ENCODE results near the gene KIRREL3.
A peak's percentile ranks its signal among the peaks of the same experiment; 100 is the strongest.

The KIRREL3 gene

DNA sequence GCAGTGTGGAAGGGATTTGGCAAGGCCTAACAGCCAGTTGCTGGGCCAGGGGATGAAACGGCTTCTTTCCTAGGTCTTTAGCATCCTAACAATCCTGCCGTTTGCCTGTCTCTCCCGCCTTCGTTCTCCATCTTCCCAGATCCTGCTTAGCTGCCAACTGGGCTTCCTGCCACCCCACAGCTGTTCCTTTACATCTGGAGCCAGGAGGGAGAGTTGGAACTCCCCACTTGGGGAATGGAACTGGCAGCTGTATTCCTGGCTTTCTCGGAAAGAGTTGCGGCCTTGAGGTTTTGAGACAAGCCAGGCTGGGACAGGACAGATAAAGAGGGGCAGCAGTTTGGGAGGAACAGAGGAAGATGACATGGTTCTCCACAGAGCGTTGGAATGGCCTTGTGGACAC is 585.4 kb downstream of the KIRREL3 start:
- Histone ChIP-seq H3K36me3 (ENCODE audit: control insufficient read depth in 2 of 2, insufficient read depth in 2 of 2, low read length in 2 of 2) (peaks cover 13 to 41% of the 10 kb centered on the region in 2 donors), H3K4me1 (ENCODE audit: control insufficient read depth in 2 of 2, insufficient read depth in 2 of 2, low read length in 2 of 2) (peaks cover 28 to 59% of the 10 kb centered on the region in 2 donors), H3K9ac (ENCODE audit: low read depth in 1 of 2, low read length in 2 of 2) (no peak overlapping the region), H3K9me3 (ENCODE audit: control insufficient read depth in 2 of 2, low read length in 2 of 2) (no peaks in the 10 kb centered on the region), H3K27me3 (ENCODE audit: control insufficient read depth in 2 of 2, insufficient read depth in 2 of 2, low read length in 2 of 2) (no peaks in the 10 kb centered on the region), H3K4me3 (ENCODE audit: low read length in 2 of 2) (no peak overlapping the region), H3K27ac (ENCODE audit: low read depth in 2 of 2, low read length in 2 of 2) (peak overlapping the region; percentile 86 to 87)

DNA sequence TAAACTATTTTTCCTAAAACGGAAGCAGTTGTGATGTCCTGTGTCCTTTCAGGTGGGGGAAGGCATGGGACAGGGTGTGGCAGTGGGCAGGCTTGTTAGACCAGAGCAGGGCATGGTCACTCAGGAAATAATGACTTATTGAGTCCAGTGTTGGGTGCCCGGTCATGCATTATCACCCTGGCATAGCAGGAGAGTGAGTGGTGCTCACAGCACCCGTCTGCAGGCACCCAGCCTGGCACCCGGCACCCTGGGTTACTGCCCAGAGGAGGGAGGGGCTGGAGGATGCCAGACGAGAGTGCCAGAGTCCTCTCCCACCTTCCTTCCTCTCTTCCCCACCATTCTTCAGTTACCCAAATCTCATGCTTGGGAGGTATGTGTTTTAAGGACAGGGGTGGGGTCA is 586.0 kb downstream of the KIRREL3 start:
- Histone ChIP-seq H3K9me3 (ENCODE audit: control insufficient read depth in 2 of 2, low read length in 2 of 2) (no peaks in the 10 kb centered on the region), H3K4me1 (ENCODE audit: control insufficient read depth in 2 of 2, insufficient read depth in 2 of 2, low read length in 2 of 2) (peaks cover 25 to 56% of the 10 kb centered on the region in 2 donors), H3K36me3 (ENCODE audit: control insufficient read depth in 2 of 2, insufficient read depth in 2 of 2, low read length in 2 of 2) (peaks cover 13 to 45% of the 10 kb centered on the region in 2 donors), H3K4me3 (ENCODE audit: low read length in 2 of 2) (no peak overlapping the region), H3K27ac (ENCODE audit: low read depth in 2 of 2, low read length in 2 of 2) (peak overlapping the region; percentile 86 to 87), H3K27me3 (ENCODE audit: control insufficient read depth in 2 of 2, insufficient read depth in 2 of 2, low read length in 2 of 2) (no peaks in the 10 kb centered on the region), H3K9ac (ENCODE audit: low read depth in 1 of 2, low read length in 2 of 2) (peak overlapping the region in 1 of 2 donors; percentile 18)

DNA sequence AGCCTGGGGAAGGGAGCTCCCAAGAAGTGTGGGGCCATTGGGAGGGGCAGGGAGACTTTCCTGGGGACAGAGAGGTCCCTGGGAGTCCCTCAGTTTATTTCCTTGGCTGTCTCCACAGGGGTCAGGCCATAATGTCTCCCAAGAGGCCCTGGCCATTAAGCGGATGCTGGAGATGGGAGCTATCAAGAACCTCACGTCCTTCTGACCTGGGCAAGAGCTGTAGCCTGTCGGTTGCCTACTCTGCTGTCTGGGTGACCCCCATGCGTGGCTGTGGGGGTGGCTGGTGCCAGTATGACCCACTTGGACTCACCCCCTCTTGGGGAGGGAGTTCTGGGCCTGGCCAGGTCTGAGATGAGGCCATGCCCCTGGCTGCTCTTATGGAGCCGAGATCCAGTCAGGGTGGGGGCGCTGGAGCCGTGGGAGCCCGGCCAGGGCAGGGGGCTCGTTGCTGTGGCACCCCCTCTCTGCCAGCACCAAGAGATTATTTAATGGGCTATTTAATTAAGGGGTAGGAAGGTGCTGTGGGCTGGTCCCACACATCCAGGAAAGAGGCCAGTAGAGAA is 586.6 kb downstream of the KIRREL3 start:
- Histone ChIP-seq H3K4me3 (ENCODE audit: low read length in 2 of 2) (no peak overlapping the region), H3K9me3 (ENCODE audit: control insufficient read depth in 2 of 2, low read length in 2 of 2) (no peaks in the 10 kb centered on the region), H3K27ac (ENCODE audit: low read depth in 2 of 2, low read length in 2 of 2) (peak overlapping the region; percentile 86 to 87), H3K9ac (ENCODE audit: low read depth in 1 of 2, low read length in 2 of 2) (peak overlapping the region in 1 of 2 donors; percentile 18), H3K4me1 (ENCODE audit: control insufficient read depth in 2 of 2, insufficient read depth in 2 of 2, low read length in 2 of 2) (peaks cover 25 to 61% of the 10 kb centered on the region in 2 donors), H3K36me3 (ENCODE audit: control insufficient read depth in 2 of 2, insufficient read depth in 2 of 2, low read length in 2 of 2) (peaks cover 13 to 51% of the 10 kb centered on the region in 2 donors), H3K27me3 (ENCODE audit: control insufficient read depth in 2 of 2, insufficient read depth in 2 of 2, low read length in 2 of 2) (no peaks in the 10 kb centered on the region)

DNA sequence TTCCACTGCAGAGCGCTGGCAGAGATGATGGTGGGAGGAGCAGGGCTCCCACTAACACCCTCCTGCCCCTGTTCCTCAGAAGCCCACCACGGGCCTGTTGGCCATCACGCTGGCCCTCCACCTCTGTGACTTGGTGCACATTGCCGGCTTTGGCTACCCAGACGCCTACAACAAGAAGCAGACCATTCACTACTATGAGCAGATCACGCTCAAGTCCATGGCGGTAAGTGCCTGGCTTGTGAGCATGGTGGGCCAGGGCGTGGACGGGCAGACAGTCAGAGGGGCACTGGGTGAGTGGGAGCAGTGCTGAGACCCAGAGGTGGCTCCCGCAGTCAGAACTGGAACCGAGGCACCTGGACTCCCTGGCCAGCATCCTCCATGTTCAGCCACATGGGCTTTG is 587.1 kb downstream of the KIRREL3 start:
- peaks cover 25 to 66% of the 10 kb centered on the region in 2 donors for H3K4me1 ChIP-seq (ENCODE audit: control insufficient read depth in 2 of 2, insufficient read depth in 2 of 2, low read length in 2 of 2)

DNA sequence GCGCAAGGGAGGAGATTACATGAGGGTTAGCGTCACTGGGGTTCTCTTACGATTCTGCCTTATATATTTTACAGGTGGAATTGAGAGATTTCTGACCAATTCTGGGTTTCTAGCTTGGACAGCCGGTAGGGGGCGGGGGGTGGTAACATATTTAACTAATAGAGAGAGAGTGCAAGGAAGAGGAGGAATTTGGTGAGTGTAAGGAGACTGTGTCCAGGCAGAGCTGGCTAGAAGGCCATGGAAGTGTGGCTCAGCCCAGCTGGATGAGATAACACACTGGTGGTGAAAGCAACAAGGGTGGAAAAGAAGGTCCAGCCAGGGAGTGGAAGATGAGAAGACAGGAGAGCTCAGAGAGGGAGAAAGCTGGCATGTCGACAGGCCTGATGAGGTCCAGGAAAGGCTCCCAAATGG is 588.6 kb downstream of the KIRREL3 start:
- Histone ChIP-seq H3K9me3 (ENCODE audit: control insufficient read depth in 2 of 2, low read length in 2 of 2) (no peaks in the 10 kb centered on the region), H3K9ac (ENCODE audit: low read depth in 1 of 2, low read length in 2 of 2) (no peak overlapping the region), H3K27ac (ENCODE audit: low read depth in 2 of 2, low read length in 2 of 2) (peak overlapping the region in 1 of 2 donors; percentile 94), H3K27me3 (ENCODE audit: control insufficient read depth in 2 of 2, insufficient read depth in 2 of 2, low read length in 2 of 2) (no peaks in the 10 kb centered on the region), H3K4me1 (ENCODE audit: control insufficient read depth in 2 of 2, insufficient read depth in 2 of 2, low read length in 2 of 2) (peaks cover 22 to 74% of the 10 kb centered on the region in 2 donors), H3K4me3 (ENCODE audit: low read length in 2 of 2) (no peak overlapping the region), H3K36me3 (ENCODE audit: control insufficient read depth in 2 of 2, insufficient read depth in 2 of 2, low read length in 2 of 2) (peaks cover 28 to 69% of the 10 kb centered on the region in 2 donors)

More for the DNA sequence above, 587.1 kb downstream of the KIRREL3 start:
- H3K36me3 ChIP-seq (ENCODE audit: control insufficient read depth in 2 of 2, insufficient read depth in 2 of 2, low read length in 2 of 2): peaks cover 16 to 56% of the 10 kb centered on the region in 2 donors
- no peaks in the 10 kb centered on the region for H3K27me3 ChIP-seq (ENCODE audit: control insufficient read depth in 2 of 2, insufficient read depth in 2 of 2, low read length in 2 of 2)
- H3K4me3 ChIP-seq (ENCODE audit: low read length in 2 of 2): no peak overlapping the region
- H3K9ac ChIP-seq (ENCODE audit: low read depth in 1 of 2, low read length in 2 of 2): no peak overlapping the region
- H3K27ac ChIP-seq (ENCODE audit: low read depth in 2 of 2, low read length in 2 of 2): peak overlapping the region in 1 of 2 donors; percentile 87
- no peaks in the 10 kb centered on the region for H3K9me3 ChIP-seq (ENCODE audit: control insufficient read depth in 2 of 2, low read length in 2 of 2)

DNA sequence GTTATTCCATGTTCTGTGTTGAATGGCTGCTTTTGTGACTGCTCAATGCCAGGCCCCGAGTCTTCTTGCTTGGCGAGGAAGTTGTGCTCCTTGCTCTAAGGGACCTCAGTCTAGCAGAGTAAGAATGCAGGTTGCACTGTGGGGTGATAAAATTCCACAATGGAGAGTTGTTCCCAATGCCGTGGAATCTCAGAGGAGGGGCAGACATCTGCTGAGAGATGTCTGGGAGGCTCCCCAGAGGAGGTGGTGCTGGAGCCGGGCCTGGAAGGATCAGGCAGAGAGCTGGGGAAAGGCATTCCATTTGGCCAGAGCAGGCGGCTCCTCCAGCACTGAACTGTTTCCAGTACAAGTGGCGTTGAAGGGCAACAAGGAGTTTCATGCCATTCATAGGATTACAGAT is 589.9 kb downstream of the KIRREL3 start:
- H3K9ac ChIP-seq (ENCODE audit: low read depth in 1 of 2, low read length in 2 of 2): peak overlapping the region in 1 of 2 donors; percentile 89
- H3K27ac ChIP-seq (ENCODE audit: low read depth in 2 of 2, low read length in 2 of 2): peak overlapping the region in 1 of 2 donors; percentile 94
- H3K36me3 ChIP-seq (ENCODE audit: control insufficient read depth in 2 of 2, insufficient read depth in 2 of 2, low read length in 2 of 2): peaks cover 29 to 69% of the 10 kb centered on the region in 2 donors
- H3K27me3 ChIP-seq (ENCODE audit: control insufficient read depth in 2 of 2, insufficient read depth in 2 of 2, low read length in 2 of 2): no peaks in the 10 kb centered on the region
- peaks cover 9 to 65% of the 10 kb centered on the region in 2 donors for H3K4me1 ChIP-seq (ENCODE audit: control insufficient read depth in 2 of 2, insufficient read depth in 2 of 2, low read length in 2 of 2)
- no peaks in the 10 kb centered on the region for H3K9me3 ChIP-seq (ENCODE audit: control insufficient read depth in 2 of 2, low read length in 2 of 2)
- H3K4me3 ChIP-seq (ENCODE audit: low read length in 2 of 2): peak overlapping the region; percentile 3 to 63

DNA sequence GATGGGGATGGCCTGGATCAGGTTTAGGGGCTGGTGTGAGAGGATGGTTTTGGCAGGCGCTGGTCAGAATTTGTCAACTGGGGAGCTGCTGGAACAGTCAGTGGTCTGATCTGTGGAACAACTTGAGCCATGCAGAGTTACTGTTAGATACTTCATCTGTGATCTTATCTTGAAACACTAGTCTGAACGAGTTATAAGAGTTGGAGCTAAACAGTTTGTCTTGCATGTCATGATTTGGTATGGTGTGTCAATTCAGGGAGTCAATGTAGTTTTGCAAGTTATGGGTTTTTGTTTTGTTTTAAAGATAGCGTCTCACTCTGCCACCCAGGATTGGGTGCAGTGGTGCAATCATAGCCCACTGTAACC is 591.0 kb downstream of the KIRREL3 start:
- Histone ChIP-seq H3K27me3 (ENCODE audit: control insufficient read depth in 2 of 2, insufficient read depth in 2 of 2, low read length in 2 of 2) (no peaks in the 10 kb centered on the region), H3K36me3 (ENCODE audit: control insufficient read depth in 2 of 2, insufficient read depth in 2 of 2, low read length in 2 of 2) (peaks cover 29 to 60% of the 10 kb centered on the region in 2 donors), H3K9ac (ENCODE audit: low read depth in 1 of 2, low read length in 2 of 2) (peak overlapping the region in 1 of 2 donors; percentile 89), H3K27ac (ENCODE audit: low read depth in 2 of 2, low read length in 2 of 2) (peak overlapping the region in 1 of 2 donors; percentile 94), H3K9me3 (ENCODE audit: control insufficient read depth in 2 of 2, low read length in 2 of 2) (no peaks in the 10 kb centered on the region), H3K4me1 (ENCODE audit: control insufficient read depth in 2 of 2, insufficient read depth in 2 of 2, low read length in 2 of 2) (peaks cover 9 to 65% of the 10 kb centered on the region in 2 donors), H3K4me3 (ENCODE audit: low read length in 2 of 2) (peak overlapping the region in 1 of 2 donors; percentile 63)

DNA sequence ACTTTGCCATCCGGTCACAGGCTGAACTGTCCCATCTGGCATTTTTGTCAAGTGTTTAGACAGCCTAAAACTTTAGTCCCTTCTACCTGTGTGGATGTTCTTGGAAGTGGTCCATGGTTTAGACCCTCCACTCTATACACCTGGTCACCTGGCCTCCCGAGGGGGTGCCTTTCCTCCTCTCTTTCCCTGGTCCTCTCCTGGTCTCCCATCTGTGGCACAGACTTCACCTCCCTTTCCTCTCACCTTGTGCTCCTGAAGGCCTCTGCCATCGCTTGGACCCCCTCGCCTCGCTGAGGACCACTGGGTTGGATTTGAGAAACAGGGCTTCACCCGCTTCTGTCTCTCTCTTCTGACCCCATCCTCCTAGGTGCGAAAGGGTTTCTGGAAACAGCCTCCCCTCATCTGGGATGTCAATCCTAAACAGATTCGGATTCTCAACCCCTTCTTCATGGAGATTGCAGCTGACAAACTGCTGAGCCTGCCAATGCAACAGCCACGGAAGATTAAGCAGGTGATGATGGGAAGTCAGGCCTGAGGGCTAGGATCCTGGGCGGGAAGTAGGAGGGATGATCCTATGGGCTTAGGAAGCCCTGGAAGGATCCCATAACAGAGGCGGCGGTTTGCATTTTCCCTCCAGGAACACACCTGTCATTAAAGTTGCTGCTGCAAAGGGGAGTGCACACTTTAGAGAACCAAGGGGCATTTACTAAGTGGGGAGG is 591.5 kb downstream of the KIRREL3 start:
- Histone ChIP-seq H3K9ac (ENCODE audit: low read depth in 1 of 2, low read length in 2 of 2) (peak overlapping the region in 1 of 2 donors; percentile 89), H3K27me3 (ENCODE audit: control insufficient read depth in 2 of 2, insufficient read depth in 2 of 2, low read length in 2 of 2) (no peaks in the 10 kb centered on the region), H3K36me3 (ENCODE audit: control insufficient read depth in 2 of 2, insufficient read depth in 2 of 2, low read length in 2 of 2) (peaks cover 29 to 55% of the 10 kb centered on the region in 2 donors), H3K9me3 (ENCODE audit: control insufficient read depth in 2 of 2, low read length in 2 of 2) (no peaks in the 10 kb centered on the region), H3K4me1 (ENCODE audit: control insufficient read depth in 2 of 2, insufficient read depth in 2 of 2, low read length in 2 of 2) (peaks cover 10 to 66% of the 10 kb centered on the region in 2 donors), H3K27ac (ENCODE audit: low read depth in 2 of 2, low read length in 2 of 2) (peak overlapping the region in 1 of 2 donors; percentile 94), H3K4me3 (ENCODE audit: low read length in 2 of 2) (peak overlapping the region; percentile 23 to 63)

DNA sequence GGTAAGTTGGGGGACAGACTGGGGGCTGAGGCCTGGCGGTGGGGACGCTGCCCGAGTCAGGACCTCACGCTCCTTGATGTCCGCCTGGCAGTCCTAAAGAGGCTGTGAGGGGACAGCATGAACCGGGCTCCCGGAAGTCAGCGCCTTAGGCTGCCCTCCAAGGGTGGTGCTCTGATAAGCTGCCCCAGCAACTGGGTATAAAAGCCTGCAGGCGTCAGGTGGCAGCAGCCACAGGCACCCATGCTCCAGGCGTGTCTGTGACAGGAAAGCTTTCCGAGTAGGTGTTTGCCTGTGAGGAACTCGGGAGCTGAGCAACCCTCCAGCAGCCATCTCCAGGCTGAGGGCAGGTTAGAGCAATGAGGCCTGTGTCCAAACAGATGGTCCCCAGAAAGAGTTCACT is 592.1 kb downstream of the KIRREL3 start:
- H3K27me3 ChIP-seq (ENCODE audit: control insufficient read depth in 2 of 2, insufficient read depth in 2 of 2, low read length in 2 of 2): no peaks in the 10 kb centered on the region
- H3K4me1 ChIP-seq (ENCODE audit: control insufficient read depth in 2 of 2, insufficient read depth in 2 of 2, low read length in 2 of 2): peaks cover 13 to 70% of the 10 kb centered on the region in 2 donors
- H3K36me3 ChIP-seq (ENCODE audit: control insufficient read depth in 2 of 2, insufficient read depth in 2 of 2, low read length in 2 of 2): peaks cover 24 to 49% of the 10 kb centered on the region in 2 donors
- peak overlapping the region; percentile 23 to 63 for H3K4me3 ChIP-seq (ENCODE audit: low read length in 2 of 2)
- no peaks in the 10 kb centered on the region for H3K9me3 ChIP-seq (ENCODE audit: control insufficient read depth in 2 of 2, low read length in 2 of 2)
- H3K27ac ChIP-seq (ENCODE audit: low read depth in 2 of 2, low read length in 2 of 2): peak overlapping the region in 1 of 2 donors; percentile 94
- peak overlapping the region in 1 of 2 donors; percentile 89 for H3K9ac ChIP-seq (ENCODE audit: low read depth in 1 of 2, low read length in 2 of 2)

DNA sequence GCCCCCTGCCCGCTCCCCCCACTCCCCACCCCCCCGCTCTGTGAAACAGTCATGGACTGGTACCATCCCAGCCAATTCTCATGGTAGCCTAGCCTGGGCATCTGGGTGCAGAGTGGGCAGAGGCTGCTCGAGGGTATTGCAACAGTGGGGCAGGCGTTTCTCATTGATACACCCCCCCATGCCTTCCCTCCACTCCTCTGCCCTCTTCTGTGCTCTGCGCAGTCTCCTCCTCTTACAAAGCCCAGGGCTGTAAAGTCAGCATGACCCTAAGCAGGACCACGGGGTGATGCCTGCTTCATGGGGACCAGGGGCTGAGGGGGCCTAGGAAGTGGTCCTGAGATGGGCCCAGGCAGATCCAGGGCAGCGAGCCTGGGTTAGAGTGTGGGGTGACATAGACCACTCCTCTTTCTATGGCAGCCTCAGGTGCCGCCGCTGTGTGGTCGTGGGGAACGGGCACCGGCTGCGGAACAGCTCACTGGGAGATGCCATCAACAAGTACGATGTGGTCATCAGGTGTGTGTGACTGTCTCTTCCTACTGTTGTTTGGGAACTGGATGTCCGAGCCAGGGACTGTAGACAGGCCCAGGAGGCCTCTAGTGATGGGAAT is 592.8 kb downstream of the KIRREL3 start:
- H3K9me3 ChIP-seq (ENCODE audit: control insufficient read depth in 2 of 2, low read length in 2 of 2): no peaks in the 10 kb centered on the region
- no peaks in the 10 kb centered on the region for H3K27me3 ChIP-seq (ENCODE audit: control insufficient read depth in 2 of 2, insufficient read depth in 2 of 2, low read length in 2 of 2)
- peak overlapping the region in 1 of 2 donors; percentile 89 for H3K9ac ChIP-seq (ENCODE audit: low read depth in 1 of 2, low read length in 2 of 2)
- H3K36me3 ChIP-seq (ENCODE audit: control insufficient read depth in 2 of 2, insufficient read depth in 2 of 2, low read length in 2 of 2): peaks cover 22 to 45% of the 10 kb centered on the region in 2 donors
- peaks cover 20 to 72% of the 10 kb centered on the region in 2 donors for H3K4me1 ChIP-seq (ENCODE audit: control insufficient read depth in 2 of 2, insufficient read depth in 2 of 2, low read length in 2 of 2)
- peak overlapping the region in 1 of 2 donors; percentile 94 for H3K27ac ChIP-seq (ENCODE audit: low read depth in 2 of 2, low read length in 2 of 2)
- peak overlapping the region; percentile 20 to 63 for H3K4me3 ChIP-seq (ENCODE audit: low read length in 2 of 2)
